K562 (cell line): ENCODE results near the gene FXYD3. TPM values are rescaled to one million over a fixed set of nuclear protein-coding genes. Genes with fewer than 3 reads are reported as not detected.

Source experiments
- HNRNPLL ChIP-seq: fragments of 200-400 bp; formaldehyde crosslinking; IDR thresholded peaks from 2 replicates; pipeline ENCODE4 v1.6.1; 2017; ENCODE audit warnings: low read length, low read depth, mild to moderate bottlenecking; ENCODE audit not compliant: poor library complexity, severe bottlenecking
- KDM2B ChIP-seq: fragments of 250-450 bp; sonication (Bioruptor Pico); IDR thresholded peaks from 2 replicates; pipeline ENCODE4 v1.8.0; 2021; ENCODE audit warnings: mild to moderate bottlenecking, moderate library complexity
- MECOM ChIP-seq: fragments of 250-450 bp; sonication (Bioruptor Pico); IDR thresholded peaks from 2 replicates; pipeline ENCODE4 v1.8.0; 2022; ENCODE audit warnings: inconsistent platforms
- OTX1 ChIP-seq: fragments of 450-650 bp; formaldehyde crosslinking; IDR thresholded peaks from 2 replicates; pipeline ENCODE4 v1.4.0; 2022; ENCODE audit warnings: mild to moderate bottlenecking
- PHF8 ChIP-seq: fragments of 200-600 bp; sonication (generic); IDR thresholded peaks from 2 replicates; pipeline ENCODE4 v1.6.1; 2012; ENCODE audit warnings: mixed run types, mild to moderate bottlenecking, inconsistent platforms, low read length, moderate library complexity, borderline replicate concordance
- PHTF2 ChIP-seq: fragments of 250-450 bp; sonication (Bioruptor Pico); IDR thresholded peaks from 2 replicates; pipeline ENCODE4 v1.5.0; 2021; ENCODE audit warnings: mild to moderate bottlenecking
- TARDBP ChIP-seq: fragments of 450-650 bp; IDR thresholded peaks from 2 replicates; pipeline ENCODE4 v1.6.1; 2016
- TCF7 ChIP-seq: sonication (generic); IDR thresholded peaks from 2 replicates; pipeline ENCODE4 v1.6.1; 2016; ENCODE audit warnings: antibody characterized with exemption, borderline replicate concordance
- XRCC5 ChIP-seq: fragments of 200-400 bp; formaldehyde crosslinking; IDR thresholded peaks from 2 replicates; pipeline ENCODE4 v1.6.1; 2017; ENCODE audit warnings: low read depth, mild to moderate bottlenecking, low read length
- YY1 ChIP-seq, 3 experiments: IDR thresholded peaks; 2 replicates each; pipeline ENCODE4 v1.6.1; 2011; ENCODE audit warnings: low read length in 2 of 3, mild to moderate bottlenecking in 2 of 3, moderate library complexity in 2 of 3, borderline replicate concordance in 1 of 3, control low read depth in 1 of 3, low read depth in 1 of 3; ENCODE audit not compliant: insufficient read depth in 3 of 3, insufficient replicate concordance in 2 of 3, control insufficient read depth in 1 of 3, insufficient read length in 1 of 3; ENCODE audit errors: extremely low read depth in 1 of 3
- ZFP1 ChIP-seq: fragments of 450-650 bp; formaldehyde crosslinking; IDR thresholded peaks from 2 replicates; pipeline ENCODE4 v1.4.0; 2020; ENCODE audit warnings: mild to moderate bottlenecking, mixed read lengths
- ZNF121 ChIP-seq: sonication (generic); formaldehyde crosslinking; conservative IDR thresholded peaks from 2 replicates; pipeline ENCODE4 v1.8.0; 2022; ENCODE audit warnings: missing genetic modification reagents
- ZNF57 ChIP-seq: fragments of 450-650 bp; formaldehyde crosslinking; IDR thresholded peaks from 2 replicates; pipeline ENCODE4 v1.4.0; 2020; ENCODE audit warnings: mild to moderate bottlenecking, moderate library complexity
- ZNF583 ChIP-seq: fragments of 250-450 bp; sonication (Bioruptor Pico); IDR thresholded peaks from 2 replicates; pipeline ENCODE4 v1.4.0; 2020
- polyA plus RNA-seq, 8 experiments: library from polyadenylated mRNA; depleted of rRNA in 4 of 8; stranded (reverse) in 5 of 8; unstranded in 3 of 8; fragments of >200 nt; fragmentation: Nextera tagmentation in 2 of 8; fragmentation: Illumina TruSeq in 1 of 8; extraction: Ambion mirVana in 2 of 8; extraction: Trizol in 1 of 8; gene quantifications; 2 replicates each; pipeline versions ENCODE4 v1.2.1 to v1.2.3, GENCODE V29; 2011 to 2014; ENCODE audit warnings: inconsistent platforms in 1 of 8, missing spikeins in 1 of 8
- total RNA-seq, 7 experiments: library from RNA; depleted of rRNA in 6 of 7; stranded (reverse); fragments of >200 nt in 6 of 7; fragmentation: Illumina TruSeq in 2 of 7; extraction: Trizol in 2 of 7; gene quantifications; 2 replicates each; pipeline versions ENCODE4 v1.2.1 to v1.2.3, GENCODE V29; 2011 to 2021; ENCODE audit warnings: low replicate concordance in 1 of 7
- TF ChIP-seq, protein P1 (sequence below): sonication (generic); formaldehyde crosslinking; IDR thresholded peaks from 2 replicates; pipeline ENCODE4 v1.8.1; 2022; ENCODE audit warnings: missing genetic modification reagents
- TF ChIP-seq, protein P2 (sequence below): fragments of 450-650 bp; IDR thresholded peaks from 2 replicates; pipeline ENCODE4 v1.6.1; 2016; ENCODE audit warnings: mild to moderate bottlenecking
- TF ChIP-seq, protein P3 (sequence below): fragments of 250-450 bp; sonication (Bioruptor Pico); IDR thresholded peaks from 2 replicates; pipeline ENCODE4 v1.8.0; 2021; ENCODE audit warnings: borderline replicate concordance, mild to moderate bottlenecking, moderate library complexity; ENCODE audit not compliant: poor library complexity, severe bottlenecking
- TF ChIP-seq, protein P4 (sequence below): sonication (generic); formaldehyde crosslinking; IDR thresholded peaks from 2 replicates; pipeline ENCODE4 v1.8.0; 2022; ENCODE audit warnings: mild to moderate bottlenecking, missing genetic modification reagents

Gene FXYD3
- total and polyA plus RNA-seq, 9 of the 15 experiments (the other 6 are each of a cell fraction or from before 2014, with no cell fraction given): 0.24 TPM; not detected in 8

DNA sequence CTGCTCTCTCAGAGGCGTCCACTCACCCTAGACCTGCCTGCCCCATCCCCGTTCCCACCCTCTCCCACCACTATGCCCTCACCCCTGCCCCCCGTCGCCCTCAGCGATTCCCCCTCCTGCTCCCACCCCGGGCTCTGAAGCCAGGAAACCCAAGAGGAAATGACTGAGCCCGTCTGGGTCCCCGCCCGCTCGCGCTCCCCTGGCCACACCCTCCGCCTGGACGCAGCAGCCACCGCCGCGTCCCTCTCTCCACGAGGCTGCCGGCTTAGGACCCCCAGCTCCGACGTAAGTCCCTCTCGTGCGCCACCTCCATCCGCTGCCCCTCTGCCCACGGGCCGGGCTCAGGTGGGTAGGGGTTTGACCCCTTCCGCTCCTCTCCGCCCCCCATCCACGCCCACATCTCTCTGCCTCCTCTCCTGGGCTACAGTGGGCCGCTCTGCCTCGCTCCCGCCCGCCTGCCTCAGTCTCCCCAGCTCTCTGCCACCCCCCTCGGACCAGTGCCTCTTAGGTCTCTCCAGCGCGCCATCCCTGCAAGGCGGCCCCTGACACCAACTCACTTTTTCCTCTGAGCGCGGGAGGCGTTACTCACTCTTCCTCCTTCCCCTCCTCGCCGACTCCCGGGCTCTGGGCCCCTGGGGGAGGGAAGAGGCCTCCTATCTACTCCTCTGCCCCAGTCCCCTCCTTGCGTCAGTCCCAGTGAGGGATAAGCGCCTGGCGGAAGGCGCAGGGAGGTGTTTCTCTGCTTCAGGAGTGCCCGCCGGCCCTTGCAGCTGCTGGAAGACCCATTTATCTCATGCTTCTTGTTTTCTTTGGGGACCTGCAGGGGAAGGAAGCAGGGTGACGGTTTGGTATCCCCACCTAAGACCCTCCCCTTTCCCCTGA is 39.1 kb downstream of the FXYD3 start, which contains the start of gene FXYD5 (continued):
- TF ChIP-seq, protein P1, sequence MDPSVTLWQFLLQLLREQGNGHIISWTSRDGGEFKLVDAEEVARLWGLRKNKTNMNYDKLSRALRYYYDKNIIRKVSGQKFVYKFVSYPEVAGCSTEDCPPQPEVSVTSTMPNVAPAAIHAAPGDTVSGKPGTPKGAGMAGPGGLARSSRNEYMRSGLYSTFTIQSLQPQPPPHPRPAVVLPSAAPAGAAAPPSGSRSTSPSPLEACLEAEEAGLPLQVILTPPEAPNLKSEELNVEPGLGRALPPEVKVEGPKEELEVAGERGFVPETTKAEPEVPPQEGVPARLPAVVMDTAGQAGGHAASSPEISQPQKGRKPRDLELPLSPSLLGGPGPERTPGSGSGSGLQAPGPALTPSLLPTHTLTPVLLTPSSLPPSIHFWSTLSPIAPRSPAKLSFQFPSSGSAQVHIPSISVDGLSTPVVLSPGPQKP (CRISPR knock-in tag): no peak
- TF ChIP-seq, protein P2, sequence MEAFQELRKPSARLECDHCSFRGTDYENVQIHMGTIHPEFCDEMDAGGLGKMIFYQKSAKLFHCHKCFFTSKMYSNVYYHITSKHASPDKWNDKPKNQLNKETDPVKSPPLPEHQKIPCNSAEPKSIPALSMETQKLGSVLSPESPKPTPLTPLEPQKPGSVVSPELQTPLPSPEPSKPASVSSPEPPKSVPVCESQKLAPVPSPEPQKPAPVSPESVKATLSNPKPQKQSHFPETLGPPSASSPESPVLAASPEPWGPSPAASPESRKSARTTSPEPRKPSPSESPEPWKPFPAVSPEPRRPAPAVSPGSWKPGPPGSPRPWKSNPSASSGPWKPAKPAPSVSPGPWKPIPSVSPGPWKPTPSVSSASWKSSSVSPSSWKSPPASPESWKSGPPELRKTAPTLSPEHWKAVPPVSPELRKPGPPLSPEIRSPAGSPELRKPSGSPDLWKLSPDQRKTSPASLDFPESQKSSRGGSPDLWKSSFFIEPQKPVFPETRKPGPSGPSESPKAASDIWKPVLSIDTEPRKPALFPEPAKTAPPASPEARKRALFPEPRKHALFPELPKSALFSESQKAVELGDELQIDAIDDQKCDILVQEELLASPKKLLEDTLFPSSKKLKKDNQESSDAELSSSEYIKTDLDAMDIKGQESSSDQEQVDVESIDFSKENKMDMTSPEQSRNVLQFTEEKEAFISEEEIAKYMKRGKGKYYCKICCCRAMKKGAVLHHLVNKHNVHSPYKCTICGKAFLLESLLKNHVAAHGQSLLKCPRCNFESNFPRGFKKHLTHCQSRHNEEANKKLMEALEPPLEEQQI: no peak
- no peak for TF ChIP-seq TCF7
- TF ChIP-seq, protein P3, sequence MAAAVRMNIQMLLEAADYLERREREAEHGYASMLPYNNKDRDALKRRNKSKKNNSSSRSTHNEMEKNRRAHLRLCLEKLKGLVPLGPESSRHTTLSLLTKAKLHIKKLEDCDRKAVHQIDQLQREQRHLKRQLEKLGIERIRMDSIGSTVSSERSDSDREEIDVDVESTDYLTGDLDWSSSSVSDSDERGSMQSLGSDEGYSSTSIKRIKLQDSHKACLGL (CRISPR knock-in tag): peak; percentile 28
- TF ChIP-seq YY1 (IDR thresholded peaks at IDR 0.05; ENCODE audit: borderline replicate concordance in 1 of 3, control insufficient read depth in 1 of 3, extremely low read depth in 1 of 3, insufficient read depth in 3 of 3, insufficient read length in 1 of 3, insufficient replicate concordance in 2 of 3, low read depth in 1 of 3, low read length in 2 of 3): peak in 2 of 3 experiments; percentile 3 to 56
- TF ChIP-seq HNRNPLL: peak; percentile 87
- TF ChIP-seq ZNF583 (CRISPR knock-in tag): peak; percentile 18; the same call in 1 of the 2 replicates
- 0 out of 2 replicates have a peak, but pooled peaks have one; percentile 31 for TF ChIP-seq ZNF57 (CRISPR knock-in tag)
- TF ChIP-seq, protein P4, sequence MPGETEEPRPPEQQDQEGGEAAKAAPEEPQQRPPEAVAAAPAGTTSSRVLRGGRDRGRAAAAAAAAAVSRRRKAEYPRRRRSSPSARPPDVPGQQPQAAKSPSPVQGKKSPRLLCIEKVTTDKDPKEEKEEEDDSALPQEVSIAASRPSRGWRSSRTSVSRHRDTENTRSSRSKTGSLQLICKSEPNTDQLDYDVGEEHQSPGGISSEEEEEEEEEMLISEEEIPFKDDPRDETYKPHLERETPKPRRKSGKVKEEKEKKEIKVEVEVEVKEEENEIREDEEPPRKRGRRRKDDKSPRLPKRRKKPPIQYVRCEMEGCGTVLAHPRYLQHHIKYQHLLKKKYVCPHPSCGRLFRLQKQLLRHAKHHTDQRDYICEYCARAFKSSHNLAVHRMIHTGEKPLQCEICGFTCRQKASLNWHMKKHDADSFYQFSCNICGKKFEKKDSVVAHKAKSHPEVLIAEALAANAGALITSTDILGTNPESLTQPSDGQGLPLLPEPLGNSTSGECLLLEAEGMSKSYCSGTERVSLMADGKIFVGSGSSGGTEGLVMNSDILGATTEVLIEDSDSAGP (CRISPR knock-in tag): no peak
- peak; percentile 81; the same call in 1 of the 2 replicates for TF ChIP-seq XRCC5
- TF ChIP-seq ZNF121 (CRISPR knock-in tag): no peak
- TF ChIP-seq PHTF2 (CRISPR knock-in tag): no peak
- no peak for TF ChIP-seq ZFP1
- TF ChIP-seq TARDBP: peak; percentile 74
- peak; percentile 42; the same call in 1 of the 2 replicates for TF ChIP-seq OTX1 (CRISPR knock-in tag)
- peak; percentile 83 for TF ChIP-seq PHF8
- no peak for TF ChIP-seq KDM2B (CRISPR knock-in tag)
- no peak for TF ChIP-seq MECOM (CRISPR knock-in tag)
